Hepatocyte (in vitro differentiated cells): ENCODE measurements around the gene PRRG2. TPM values are rescaled to one million over a fixed set of nuclear protein-coding genes. Genes with fewer than 3 reads are reported as not detected.

Experiments used
- DNase-seq: peaks from one replicate; pipeline ENCODE4 v3.0.0-alpha.2; 2016; ENCODE audit warnings: low spot score
- H2AFZ ChIP-seq: fragments of 200-600 bp; sonication (generic); 2 replicates; pipeline ENCODE4 v1.6.0; 2016; ENCODE audit warnings: antibody characterized with exemption, mild to moderate bottlenecking
- H3K27ac ChIP-seq: fragments of 200-600 bp; sonication (generic); 2 replicates; pipeline ENCODE4 v1.5.1; 2016; ENCODE audit warnings: mild to moderate bottlenecking
- H3K27me3 ChIP-seq: fragments of 200-600 bp; sonication (generic); 2 replicates; pipeline ENCODE4 v1.6.1; 2016
- H3K36me3 ChIP-seq: fragments of 200-600 bp; sonication (generic); replicated peaks from 2 replicates; pipeline ENCODE4 v1.5.1; 2016; ENCODE audit warnings: low read depth; ENCODE audit not compliant: insufficient read depth
- H3K4me1 ChIP-seq: fragments of 200-600 bp; sonication (generic); 2 replicates; pipeline ENCODE4 v1.5.1; 2016; ENCODE audit warnings: mild to moderate bottlenecking, moderate library complexity; ENCODE audit not compliant: insufficient read depth
- H3K4me2 ChIP-seq: fragments of 200-600 bp; sonication (generic); 2 replicates; pipeline ENCODE4 v1.6.0; 2016
- H3K4me3 ChIP-seq: fragments of 200-600 bp; sonication (generic); 2 replicates; pipeline ENCODE4 v1.5.1; 2016; ENCODE audit warnings: mild to moderate bottlenecking
- H3K79me2 ChIP-seq: fragments of 200-600 bp; sonication (generic); 2 replicates; pipeline ENCODE4 v1.6.0; 2017; ENCODE audit warnings: mild to moderate bottlenecking
- H3K9me2 ChIP-seq: fragments of 200-600 bp; sonication (generic); replicated peaks from 2 replicates; pipeline ENCODE4 v1.6.0; 2017; ENCODE audit warnings: mild to moderate bottlenecking; ENCODE audit not compliant: insufficient read depth
- H3K9me3 ChIP-seq: fragments of 200-600 bp; sonication (generic); 2 replicates; pipeline ENCODE4 v1.5.1; 2016; ENCODE audit warnings: low read depth, mild to moderate bottlenecking
- H4K20me1 ChIP-seq: fragments of 200-600 bp; sonication (generic); 2 replicates; pipeline ENCODE4 v1.6.0; 2016; ENCODE audit warnings: mild to moderate bottlenecking; ENCODE audit not compliant: insufficient read depth, poor library complexity, severe bottlenecking
- EZH2 ChIP-seq: fragments of 200-600 bp; sonication (generic); IDR thresholded peaks from 2 replicates; pipeline ENCODE4 v1.6.1; 2016; ENCODE audit warnings: antibody characterized with exemption, mild to moderate bottlenecking, borderline replicate concordance
- EZH2phosphoT487 ChIP-seq: fragments of 200-600 bp; sonication (generic); IDR thresholded peaks from one replicate; pipeline ENCODE4 v1.6.1; 2018; ENCODE audit warnings: antibody characterized with exemption, mild to moderate bottlenecking, low read depth, moderate library complexity; ENCODE audit not compliant: unreplicated experiment, severe bottlenecking
- WGBS: methylation state at CpG from one replicate; pipeline ENCODE4 v1.1.6; 2016; ENCODE audit warnings: low lambda C conversion rate; ENCODE audit errors: missing lambda C conversion rate; 5-methylcytosine and 5-hydroxymethylcytosine counted together
- polyA plus RNA-seq: library from polyadenylated mRNA; unstranded; fragments of >200 nt; fragmentation: Nextera tagmentation; extraction: Ambion mirVana; gene quantifications from 2 replicates; pipeline ENCODE4 v1.2.1, GENCODE V29; 2016
- total RNA-seq: library from RNA; depleted of rRNA; stranded (reverse); fragments of >200 nt; gene quantifications from 2 replicates; pipeline ENCODE4 v1.2.3, GENCODE V29; 2014
- TF ChIP-seq, protein P1 (sequence below): fragments of 200-600 bp; sonication (generic); IDR thresholded peaks from 2 replicates; pipeline ENCODE4 v1.5.1; 2016; ENCODE audit warnings: antibody characterized with exemption, mild to moderate bottlenecking; ENCODE audit not compliant: poor library complexity

The PRRG2 gene
- total and polyA plus RNA-seq, 2 experiments from 2014 or later, result 4.0 to 10.2 TPM

DNA sequence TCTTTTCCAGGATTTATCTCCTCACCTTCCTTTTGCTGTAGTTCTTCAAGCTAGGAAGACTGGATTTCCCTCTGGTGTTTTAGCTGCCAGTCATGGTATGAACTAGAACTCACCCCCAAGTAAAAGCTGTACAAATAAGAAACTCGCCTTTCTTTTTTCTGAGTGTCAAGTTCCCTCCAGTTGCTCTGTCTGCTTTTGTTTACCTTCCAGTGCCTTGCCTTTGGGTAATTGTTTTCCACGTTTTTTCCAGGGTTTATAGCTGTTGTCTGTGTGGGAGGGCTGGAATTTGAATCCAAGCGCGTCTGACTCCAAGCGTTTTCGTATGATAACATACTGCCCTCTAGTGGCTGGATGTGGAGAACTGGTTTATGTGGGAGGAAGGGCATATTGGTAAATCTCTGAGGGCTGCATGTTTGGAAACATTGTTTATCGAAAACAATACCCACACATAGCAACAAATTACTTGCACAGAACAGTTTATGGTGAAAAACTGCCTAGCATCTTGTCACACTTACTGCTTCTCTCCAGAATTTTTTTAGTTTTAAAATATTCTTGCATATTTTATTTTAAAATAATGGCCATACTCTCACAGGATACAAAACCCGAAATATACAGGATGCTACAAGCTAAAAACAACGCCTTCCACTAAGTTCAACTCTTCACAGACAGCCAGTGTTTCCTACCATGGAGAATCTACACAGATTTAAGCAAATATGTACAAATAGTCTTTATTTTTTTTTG lies 34.1 kb upstream of the PRRG2 start:
- DNase-seq, result peak; percentile 95
- H3K27ac ChIP-seq, result peak overlapping the region; percentile 50
- no peaks in the 10 kb centered on the region for H3K9me3 ChIP-seq
- TF ChIP-seq, protein P1, sequence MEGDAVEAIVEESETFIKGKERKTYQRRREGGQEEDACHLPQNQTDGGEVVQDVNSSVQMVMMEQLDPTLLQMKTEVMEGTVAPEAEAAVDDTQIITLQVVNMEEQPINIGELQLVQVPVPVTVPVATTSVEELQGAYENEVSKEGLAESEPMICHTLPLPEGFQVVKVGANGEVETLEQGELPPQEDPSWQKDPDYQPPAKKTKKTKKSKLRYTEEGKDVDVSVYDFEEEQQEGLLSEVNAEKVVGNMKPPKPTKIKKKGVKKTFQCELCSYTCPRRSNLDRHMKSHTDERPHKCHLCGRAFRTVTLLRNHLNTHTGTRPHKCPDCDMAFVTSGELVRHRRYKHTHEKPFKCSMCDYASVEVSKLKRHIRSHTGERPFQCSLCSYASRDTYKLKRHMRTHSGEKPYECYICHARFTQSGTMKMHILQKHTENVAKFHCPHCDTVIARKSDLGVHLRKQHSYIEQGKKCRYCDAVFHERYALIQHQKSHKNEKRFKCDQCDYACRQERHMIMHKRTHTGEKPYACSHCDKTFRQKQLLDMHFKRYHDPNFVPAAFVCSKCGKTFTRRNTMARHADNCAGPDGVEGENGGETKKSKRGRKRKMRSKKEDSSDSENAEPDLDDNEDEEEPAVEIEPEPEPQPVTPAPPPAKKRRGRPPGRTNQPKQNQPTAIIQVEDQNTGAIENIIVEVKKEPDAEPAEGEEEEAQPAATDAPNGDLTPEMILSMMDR, result peak; percentile 90
- TF ChIP-seq EZH2phosphoT487 (no peak), EZH2 (no peak)
- no peak overlapping the region for H2AFZ ChIP-seq
- WGBS, result 18% methylated on average over 9 of the region's 9 CpGs
- no peaks in the 10 kb centered on the region for H4K20me1 ChIP-seq
- H3K4me2 ChIP-seq, result peak overlapping the region; percentile 46
- no peaks in the 10 kb centered on the region for H3K27me3 ChIP-seq
- peaks cover 8% of the 10 kb centered on the region for H3K4me1 ChIP-seq
- no peaks in the 10 kb centered on the region for H3K9me2 ChIP-seq
- no peaks in the 10 kb centered on the region for H3K79me2 ChIP-seq
- no peaks in the 10 kb centered on the region for H3K36me3 ChIP-seq
- no peak overlapping the region for H3K4me3 ChIP-seq

DNA sequence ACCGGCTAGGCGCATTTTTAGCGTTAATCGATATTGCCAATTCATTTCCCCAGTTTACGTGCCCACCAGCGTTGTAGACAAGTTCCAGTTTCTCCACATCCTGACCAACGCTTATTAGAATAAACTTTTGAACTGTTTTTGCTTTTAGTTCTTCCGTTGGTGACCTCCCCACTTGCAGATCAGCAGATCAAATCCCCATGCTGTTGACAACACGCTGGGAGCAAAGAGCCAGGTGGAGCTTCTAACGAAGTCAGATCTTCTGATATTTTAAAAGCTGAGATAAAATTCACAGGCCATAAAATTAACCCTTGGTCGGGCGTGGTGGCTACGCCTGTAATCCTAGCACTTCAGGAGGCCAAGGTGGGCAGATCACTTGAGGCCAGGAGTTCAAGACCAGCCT lies 32.1 kb upstream of the PRRG2 start:
- 76% methylated on average over 13 of the region's 13 CpGs for WGBS
- no peaks in the 10 kb centered on the region for H3K9me2 ChIP-seq
- no peak overlapping the region for H2AFZ ChIP-seq
- no peak overlapping the region for H3K27ac ChIP-seq
- no peaks in the 10 kb centered on the region for H3K79me2 ChIP-seq
- H4K20me1 ChIP-seq, result no peaks in the 10 kb centered on the region
- H3K9me3 ChIP-seq, result no peaks in the 10 kb centered on the region
- TF ChIP-seq EZH2 (no peak), EZH2phosphoT487 (no peak)
- TF ChIP-seq, protein P1, result no peak
- H3K27me3 ChIP-seq, result no peaks in the 10 kb centered on the region
- peaks cover 8% of the 10 kb centered on the region for H3K4me1 ChIP-seq
- H3K36me3 ChIP-seq, result no peaks in the 10 kb centered on the region
- H3K4me3 ChIP-seq, result no peak overlapping the region
- H3K4me2 ChIP-seq, result no peak overlapping the region
- no peak for DNase-seq

DNA sequence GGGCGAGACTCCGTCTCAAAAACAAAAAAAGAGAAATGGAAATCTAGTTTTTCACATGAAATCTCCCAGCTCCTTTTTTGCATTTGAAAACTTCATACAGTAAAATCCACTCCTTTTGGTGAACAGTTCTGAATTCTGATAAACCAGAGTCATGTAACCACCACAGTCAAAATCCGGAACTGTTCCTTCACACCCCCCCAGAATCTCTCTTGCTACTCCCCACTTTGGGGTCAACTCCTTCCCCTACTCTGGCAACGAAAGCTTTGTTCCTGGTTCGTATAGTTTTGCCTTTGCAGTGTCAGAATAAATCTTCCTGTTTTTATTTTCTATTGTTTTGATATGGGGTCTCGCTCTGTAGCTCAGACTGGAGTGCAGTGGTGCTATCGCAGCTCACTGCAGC lies 29.6 kb upstream of the PRRG2 start:
- H3K27ac ChIP-seq, result no peak overlapping the region
- WGBS, result over 99% methylated on average over 7 of the region's 7 CpGs
- no peaks in the 10 kb centered on the region for H4K20me1 ChIP-seq
- no peaks in the 10 kb centered on the region for H3K9me3 ChIP-seq
- no peak overlapping the region for H3K4me2 ChIP-seq
- H3K4me3 ChIP-seq, result no peak overlapping the region
- no peaks in the 10 kb centered on the region for H3K36me3 ChIP-seq
- peaks cover 2% of the 10 kb centered on the region for H3K4me1 ChIP-seq
- H3K79me2 ChIP-seq, result no peaks in the 10 kb centered on the region
- no peak overlapping the region for H2AFZ ChIP-seq
- DNase-seq, result no peak
- no peaks in the 10 kb centered on the region for H3K27me3 ChIP-seq
- no peaks in the 10 kb centered on the region for H3K9me2 ChIP-seq
- TF ChIP-seq EZH2phosphoT487 (no peak), EZH2 (no peak)
- TF ChIP-seq, protein P1, result no peak
